IMR-90 (cell line): ENCODE data around the gene MAFF. TPM values are rescaled to one million over a fixed set of nuclear protein-coding genes. Genes with fewer than 3 reads are reported as not detected.

Experiments
- ATAC-seq: fragments of 200-7000 bp; cut with Tn5 transposase; 2 replicates; pipeline ENCODE4 v1.9.1; 2020; ENCODE audit warnings: low read depth, mild to moderate bottlenecking, moderate library complexity
- BruUV-seq: library from RNA; stranded (reverse); fragments of 400-500 nt; replicated peaks from 2 replicates; lab custom pipeline; 2021; lab: Mats Ljungman, UMichigan
- CTCF ChIA-PET: fragments of 300-600 bp; formaldehyde crosslinking; extraction: SDS; loops from one replicate; lab custom pipeline; 2021; ENCODE audit warnings: antibody characterized with exemption; lab: Yijun Ruan, JAX
- POLR2A ChIA-PET: fragments of 300-600 bp; sonication (Branson Sonifier 250); formaldehyde crosslinking; loops from one replicate; lab custom pipeline; 2022; ENCODE audit warnings: antibody characterized with exemption; ENCODE audit not compliant: unreplicated experiment; lab: Charles Lee
- DNase-seq: peaks from one replicate; pipeline ENCODE4 v3.0.0; 2013
- H2AFZ ChIP-seq: replicated peaks from 2 replicates; pipeline ENCODE3; 2013; ENCODE audit warnings: low read length, mild to moderate bottlenecking; ENCODE audit not compliant: poor library complexity
- H2AK5ac ChIP-seq: 2 replicates; pipeline ENCODE4 v1.6.1; 2013; ENCODE audit warnings: low read depth, low read length, inconsistent platforms
- H2AK9ac ChIP-seq: replicated peaks from 2 replicates; pipeline ENCODE3; 2013; ENCODE audit warnings: mild to moderate bottlenecking, low read depth, low read length, moderate library complexity; ENCODE audit not compliant: poor library complexity
- H2BK120ac ChIP-seq: 2 replicates; pipeline ENCODE4 v1.6.1; 2013; ENCODE audit warnings: low read depth, low read length, inconsistent platforms
- H2BK15ac ChIP-seq: 3 replicates; pipeline ENCODE4 v1.6.1; 2013; ENCODE audit warnings: low read depth, low read length, inconsistent platforms
- H2BK20ac ChIP-seq: 2 replicates; pipeline ENCODE4 v1.6.1; 2013; ENCODE audit warnings: low read depth, mild to moderate bottlenecking, inconsistent platforms, low read length, moderate library complexity
- H2BK5ac ChIP-seq: 2 replicates; pipeline ENCODE4 v1.6.1; 2013; ENCODE audit warnings: mild to moderate bottlenecking, low read depth, low read length, inconsistent platforms; ENCODE audit not compliant: poor library complexity, severe bottlenecking
- H3K14ac ChIP-seq: replicated peaks from 2 replicates; pipeline ENCODE4 v1.6.1; 2013; ENCODE audit warnings: low read depth, low read length, inconsistent platforms
- H3K18ac ChIP-seq: 2 replicates; pipeline ENCODE4 v1.6.1; 2013; ENCODE audit warnings: low read depth, low read length, control low read depth
- H3K23ac ChIP-seq: 2 replicates; pipeline ENCODE4 v1.6.1; 2013; ENCODE audit warnings: low read depth, low read length, inconsistent platforms
- H3K27ac ChIP-seq: 2 replicates; pipeline ENCODE4 v1.5.1; 2013; ENCODE audit warnings: mild to moderate bottlenecking, control low read depth, low read length; ENCODE audit not compliant: insufficient read depth
- H3K27me3 ChIP-seq: 2 replicates; pipeline ENCODE4 v1.6.1; 2013; ENCODE audit warnings: low read length; ENCODE audit not compliant: control insufficient read depth, insufficient read depth
- H3K36me3 ChIP-seq: 2 replicates; pipeline ENCODE4 v1.6.1; 2013; ENCODE audit warnings: low read length, mixed read lengths; ENCODE audit not compliant: control insufficient read depth, insufficient read depth
- H3K4ac ChIP-seq: 2 replicates; pipeline ENCODE4 v1.6.1; 2013; ENCODE audit warnings: low read depth, low read length, inconsistent platforms
- H3K4me1 ChIP-seq: 2 replicates; pipeline ENCODE4 v1.6.1; 2013; ENCODE audit warnings: low read length, mixed read lengths; ENCODE audit not compliant: control insufficient read depth, insufficient read depth
- H3K4me2 ChIP-seq: 2 replicates; pipeline ENCODE4 v1.6.1; 2013; ENCODE audit warnings: low read depth, mild to moderate bottlenecking, control low read depth, low read length, moderate library complexity
- H3K4me3 ChIP-seq: 2 replicates; pipeline ENCODE4 v1.5.1; 2013; ENCODE audit warnings: low read depth, mild to moderate bottlenecking, control low read depth, low read length, moderate library complexity; ENCODE audit not compliant: insufficient read depth
- H3K56ac ChIP-seq: 2 replicates; pipeline ENCODE4 v1.6.1; 2013; ENCODE audit warnings: low read length, inconsistent platforms; ENCODE audit not compliant: insufficient read depth; ENCODE audit errors: extremely low read depth
- H3K79me1 ChIP-seq, 2 experiments: 2 replicates each; pipeline ENCODE4 v1.6.1; 2013; ENCODE audit warnings: low read length in 2 of 2, inconsistent platforms in 1 of 2, low read depth in 1 of 2
- H3K9ac ChIP-seq: 2 replicates; pipeline ENCODE4 v1.6.1; 2013; ENCODE audit warnings: low read depth, low read length, control low read depth
- H3K9me1 ChIP-seq: 2 replicates; pipeline ENCODE4 v1.6.1; 2013; ENCODE audit warnings: low read length, inconsistent platforms; ENCODE audit not compliant: insufficient read depth
- H3K9me3 ChIP-seq: 2 replicates; pipeline ENCODE4 v1.6.1; 2013; ENCODE audit warnings: low read length; ENCODE audit not compliant: control insufficient read depth, insufficient read depth
- H4K20me1 ChIP-seq: 2 replicates; pipeline ENCODE4 v1.6.1; 2013; ENCODE audit warnings: low read length, inconsistent platforms; ENCODE audit not compliant: insufficient read depth
- H4K5ac ChIP-seq: 2 replicates; pipeline ENCODE4 v1.6.1; 2013; ENCODE audit warnings: mild to moderate bottlenecking, low read depth, low read length, control low read depth
- H4K8ac ChIP-seq, 2 experiments: 2 replicates each; pipeline ENCODE4 v1.6.1; 2013; ENCODE audit warnings: low read depth in 2 of 2, low read length in 2 of 2, control low read depth in 1 of 2, inconsistent platforms in 1 of 2
- H4K91ac ChIP-seq: 2 replicates; pipeline ENCODE4 v1.6.1; 2013; ENCODE audit warnings: low read depth, low read length, inconsistent platforms; ENCODE audit not compliant: insufficient read depth
- BHLHE40 ChIP-seq: fragments of 150-350 bp; IDR thresholded peaks from 2 replicates; pipeline ENCODE4 v1.6.1; 2016; ENCODE audit warnings: mild to moderate bottlenecking, low read depth, low read length
- CEBPB ChIP-seq: IDR thresholded peaks from 2 replicates; pipeline ENCODE4 v1.6.1; 2012; ENCODE audit warnings: low read depth, low read length, improper control_type of control experiment
- CHD1 ChIP-seq: IDR thresholded peaks from 2 replicates; pipeline ENCODE4 v1.6.1; 2012; ENCODE audit warnings: low read depth, low read length, improper control_type of control experiment
- FOS ChIP-seq: fragments of 150-350 bp; IDR thresholded peaks from 2 replicates; pipeline ENCODE4 v1.6.1; 2016; ENCODE audit warnings: low read depth, low read length
- MAFK ChIP-seq: IDR thresholded peaks from 2 replicates; pipeline ENCODE4 v1.6.1; 2012; ENCODE audit warnings: low read depth, low read length, improper control_type of control experiment
- MAZ ChIP-seq: IDR thresholded peaks from 2 replicates; pipeline ENCODE4 v1.6.1; 2012; ENCODE audit warnings: low read depth, mild to moderate bottlenecking, low read length, improper control_type of control experiment, moderate library complexity, borderline replicate concordance
- MXI1 ChIP-seq: IDR thresholded peaks from 2 replicates; pipeline ENCODE4 v1.6.1; 2012; ENCODE audit warnings: low read depth, mild to moderate bottlenecking, low read length, moderate library complexity, borderline replicate concordance
- NFE2L2 ChIP-seq: fragments of 150-350 bp; IDR thresholded peaks from 2 replicates; pipeline ENCODE4 v1.6.1; 2016; ENCODE audit warnings: low read depth, mild to moderate bottlenecking, low read length
- POLR2A ChIP-seq: IDR thresholded peaks from 2 replicates; pipeline ENCODE4 v1.6.1; 2012; ENCODE audit warnings: mild to moderate bottlenecking, low read depth, low read length
- RAD21 ChIP-seq: IDR thresholded peaks from 2 replicates; pipeline ENCODE4 v1.6.1; 2012; ENCODE audit warnings: low read length, improper control_type of control experiment
- RCOR1 ChIP-seq: IDR thresholded peaks from 2 replicates; pipeline ENCODE4 v1.6.1; 2012; ENCODE audit warnings: mild to moderate bottlenecking, low read length, improper control_type of control experiment; ENCODE audit not compliant: insufficient replicate concordance
- RFX5 ChIP-seq: IDR thresholded peaks from 2 replicates; pipeline ENCODE4 v1.8.0; 2012; ENCODE audit warnings: low read depth, mild to moderate bottlenecking, low read length, moderate library complexity
- SMC3 ChIP-seq: fragments of 150-350 bp; IDR thresholded peaks from 2 replicates; pipeline ENCODE4 v1.6.1; 2016; ENCODE audit warnings: low read depth, mild to moderate bottlenecking, antibody characterized with exemption, low read length, moderate library complexity
- USF2 ChIP-seq: fragments of 150-350 bp; IDR thresholded peaks from 2 replicates; pipeline ENCODE4 v1.6.1; 2017; ENCODE audit warnings: mild to moderate bottlenecking, antibody characterized with exemption, low read length, low read depth
- WGBS, 2 experiments: methylation state at CpG; one replicate each; pipeline versions ENCODE4 v1.1.5 to v1.1.7; 2013; ENCODE audit warnings: missing lambda C conversion rate in 2 of 2; ENCODE audit not compliant: insufficient read length in 1 of 2; ENCODE audit errors: extremely low coverage in 2 of 2; 5-methylcytosine and 5-hydroxymethylcytosine counted together
- dilution Hi-C: fragments of 300-500 bp; cut with HindIII; formaldehyde crosslinking; loops from one replicate; pipeline ENCODE4 v1.14.3; 2018; ENCODE audit warnings: low sequenced_read_pairs; ENCODE audit not compliant: unreplicated experiment
- in situ Hi-C: fragments of 300-500 bp; cut with MboI; formaldehyde crosslinking; loops from 3 replicates; pipeline ENCODE4 v1.14.3; 2019; ENCODE audit warnings: low sequenced_read_pairs, inconsistent platforms, mixed read lengths
- intact Hi-C: fragments of 100-400 bp; cut with micrococcal nuclease; formaldehyde crosslinking; loops from 2 replicates; pipeline ENCODE4 v1.10.0; 2022
- polyA plus RNA-seq, 3 experiments: library from polyadenylated mRNA; depleted of rRNA; stranded (reverse); fragments of >200 nt; gene quantifications; 2 replicates each; pipeline ENCODE4 v1.2.3, GENCODE V29; 2012; ENCODE audit warnings: low replicate concordance in 1 of 3
- total RNA-seq: library from RNA; depleted of rRNA; stranded (reverse); fragments of >200 nt; gene quantifications from 2 replicates; pipeline ENCODE4 v1.2.3, GENCODE V29; 2012
- TF ChIP-seq, protein P1 (sequence below): fragments of 150-350 bp; IDR thresholded peaks from 2 replicates; pipeline ENCODE4 v1.6.1; 2016; ENCODE audit warnings: low read depth, mild to moderate bottlenecking, low read length, moderate library complexity, borderline replicate concordance
- TF ChIP-seq, protein P2 (sequence below): conservative IDR thresholded peaks from 2 replicates; pipeline ENCODE4 v1.5.1; 2012; ENCODE audit warnings: mild to moderate bottlenecking, low read depth, low read length, improper control_type of control experiment

MAFF gene
- total and polyA plus RNA-seq, 2 of the 4 experiments (the other 2 are of a cell fraction), result 18.3 to 25.9 TPM

- no peak for TF ChIP-seq USF2
- TF ChIP-seq MXI1, result no peak
- TF ChIP-seq, protein P1, sequence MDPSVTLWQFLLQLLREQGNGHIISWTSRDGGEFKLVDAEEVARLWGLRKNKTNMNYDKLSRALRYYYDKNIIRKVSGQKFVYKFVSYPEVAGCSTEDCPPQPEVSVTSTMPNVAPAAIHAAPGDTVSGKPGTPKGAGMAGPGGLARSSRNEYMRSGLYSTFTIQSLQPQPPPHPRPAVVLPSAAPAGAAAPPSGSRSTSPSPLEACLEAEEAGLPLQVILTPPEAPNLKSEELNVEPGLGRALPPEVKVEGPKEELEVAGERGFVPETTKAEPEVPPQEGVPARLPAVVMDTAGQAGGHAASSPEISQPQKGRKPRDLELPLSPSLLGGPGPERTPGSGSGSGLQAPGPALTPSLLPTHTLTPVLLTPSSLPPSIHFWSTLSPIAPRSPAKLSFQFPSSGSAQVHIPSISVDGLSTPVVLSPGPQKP, result no peak
- no peak for TF ChIP-seq POLR2A
- no peak for TF ChIP-seq CEBPB
- TF ChIP-seq RCOR1, result no peak
- no peak for TF ChIP-seq MAZ
- no peak for TF ChIP-seq SMC3
- TF ChIP-seq CHD1, result no peak
- TF ChIP-seq, protein P2, sequence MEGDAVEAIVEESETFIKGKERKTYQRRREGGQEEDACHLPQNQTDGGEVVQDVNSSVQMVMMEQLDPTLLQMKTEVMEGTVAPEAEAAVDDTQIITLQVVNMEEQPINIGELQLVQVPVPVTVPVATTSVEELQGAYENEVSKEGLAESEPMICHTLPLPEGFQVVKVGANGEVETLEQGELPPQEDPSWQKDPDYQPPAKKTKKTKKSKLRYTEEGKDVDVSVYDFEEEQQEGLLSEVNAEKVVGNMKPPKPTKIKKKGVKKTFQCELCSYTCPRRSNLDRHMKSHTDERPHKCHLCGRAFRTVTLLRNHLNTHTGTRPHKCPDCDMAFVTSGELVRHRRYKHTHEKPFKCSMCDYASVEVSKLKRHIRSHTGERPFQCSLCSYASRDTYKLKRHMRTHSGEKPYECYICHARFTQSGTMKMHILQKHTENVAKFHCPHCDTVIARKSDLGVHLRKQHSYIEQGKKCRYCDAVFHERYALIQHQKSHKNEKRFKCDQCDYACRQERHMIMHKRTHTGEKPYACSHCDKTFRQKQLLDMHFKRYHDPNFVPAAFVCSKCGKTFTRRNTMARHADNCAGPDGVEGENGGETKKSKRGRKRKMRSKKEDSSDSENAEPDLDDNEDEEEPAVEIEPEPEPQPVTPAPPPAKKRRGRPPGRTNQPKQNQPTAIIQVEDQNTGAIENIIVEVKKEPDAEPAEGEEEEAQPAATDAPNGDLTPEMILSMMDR, result no peak
- no peak for TF ChIP-seq RFX5
- TF ChIP-seq FOS, result no peak
- no peak for TF ChIP-seq MAFK
- TF ChIP-seq NFE2L2, result no peak
- no peak for TF ChIP-seq RAD21
- TF ChIP-seq BHLHE40, result no peak
- WGBS, 2 experiments, result 96% methylated on average over 7 of the region's 12 CpGs; no CpG with 5 or more reads in 1 of the 2 experiments
- CTCF ChIA-PET, result no interaction called here
- Histone ChIP-seq H3K23ac (no peak overlapping the region), H4K20me1 (peaks cover 55% of the 10 kb centered on the region), H3K36me3 (peaks cover 34% of the 10 kb centered on the region), H2BK5ac (no peak overlapping the region), H3K9me1 (peaks cover 30% of the 10 kb centered on the region), H3K9ac (no peak overlapping the region), H2BK20ac (no peak overlapping the region), H3K4ac (no peak overlapping the region), H3K27ac (no peak overlapping the region), H3K4me2 (no peak overlapping the region), H4K8ac (no peak overlapping the region), H2AK5ac (no peak overlapping the region), H4K91ac (no peak overlapping the region), H3K14ac (no peak overlapping the region), H3K79me1 (peaks cover 37 to 93% of the 10 kb centered on the region in 2 experiments), H4K5ac (no peak overlapping the region), H3K4me3 (no peak overlapping the region), H3K18ac (no peak overlapping the region), H3K27me3 (no peaks in the 10 kb centered on the region), H3K4me1 (peaks cover 21% of the 10 kb centered on the region), H2BK120ac (no peak overlapping the region), H2BK15ac (no peak overlapping the region), H3K9me3 (0 out of 2 replicates have a peak, but pooled peaks cover 3% of the 10 kb centered on the region), H2AFZ (no peak overlapping the region), H2AK9ac (no peak overlapping the region), H3K56ac (no peak overlapping the region)
- dilution Hi-C loops (no loop called here), intact Hi-C loops (no loop called here), in situ Hi-C loops (no loop called here)
- POLR2A ChIA-PET, result no interaction called here
- ATAC-seq, result no peak
- no TSS peak for BruUV-seq
- no peak for DNase-seq
These were observed 45.9 kb downstream of the MAFF start for GRCh38 chr22:38247713-38248112.
